NCI-H1694 (cell line): ENCODE results near the gene CERS2.
"Not testable (repeated sequence)": the region's sequence is repeated elsewhere in the genome, so short reads cannot be mapped to it uniquely, and the experiment has no call there.

ENCODE experiments used
- DNase-seq: peaks from one replicate; lab custom pipeline; 2025; lab: John Stamatoyannopoulos, UW

Gene CERS2

GRCh38 chr1:150970808-150971582 lies 3.6 kb downstream of the CERS2 start:
- DNase-seq, result no peak

GRCh38 chr1:150969626-150970025 lies 5.0 kb downstream of the CERS2 start:
- DNase-seq, result no peak

GRCh38 chr1:150968491-150968890 lies 6.1 kb downstream of the CERS2 start:
- no peak for DNase-seq

GRCh38 chr1:150967936-150968335 lies 6.7 kb downstream of the CERS2 start:
- DNase-seq, result no peak

GRCh38 chr1:150966011-150966410 lies 8.6 kb downstream of the CERS2 start:
- DNase-seq, result no peak

- DNase-seq, result no peak
These were observed 9.0 kb downstream of the CERS2 start for GRCh38 chr1:150965605-150966004.

GRCh38 chr1:150964164-150964489 lies 10.5 kb downstream of the CERS2 start:
- DNase-seq, result no peak

- DNase-seq, result no peak
These were observed 11.1 kb downstream of the CERS2 start for GRCh38 chr1:150963321-150964163.

GRCh38 chr1:150961756-150962155 lies 12.9 kb downstream of the CERS2 start:
- no peak for DNase-seq

GRCh38 chr1:150960646-150961045 lies 14.0 kb downstream of the CERS2 start:
- DNase-seq, result no peak

GRCh38 chr1:150957666-150958065 lies 17.0 kb downstream of the CERS2 start:
- DNase-seq, result no peak

- no peak for DNase-seq
These were observed 19.4 kb downstream of the CERS2 start for GRCh38 chr1:150955280-150955679.

GRCh38 chr1:150954708-150955107 lies 19.9 kb downstream of the CERS2 start:
- no peak for DNase-seq

GRCh38 chr1:150944856-150945255 lies 29.8 kb downstream of the CERS2 start:
- DNase-seq, result no peak

GRCh38 chr1:150931773-150932172 lies 42.9 kb downstream of the CERS2 start:
- no peak for DNase-seq

GRCh38 chr1:150928775-150929174 lies 45.9 kb downstream of the CERS2 start:
- DNase-seq, result not testable (repeated sequence)

GRCh38 chr1:150928286-150928685 lies 46.3 kb downstream of the CERS2 start:
- DNase-seq, result no peak

GRCh38 chr1:150927624-150928023 lies 47.0 kb downstream of the CERS2 start:
- DNase-seq, result no peak

GRCh38 chr1:150926097-150926741 lies 48.4 kb downstream of the CERS2 start, which contains the start of gene SETDB1:
SETDB1 (plus strand) TSS chr1:150926363; CDS start chr1:150927715, 1,352 bp downstream.
- peak; percentile 99 for DNase-seq

- no peak for DNase-seq
These were observed 49.6 kb downstream of the CERS2 start for GRCh38 chr1:150925080-150925479.

GRCh38 chr1:150922519-150922975 lies 52.1 kb downstream of the CERS2 start:
- peak; percentile 86 for DNase-seq

- DNase-seq, result no peak
These were observed 57.2 kb downstream of the CERS2 start for GRCh38 chr1:150917387-150917786.
